DMS79 (cell line): ENCODE measurements around the gene EVI2B.
"Not testable (repeated sequence)": the region's sequence is repeated elsewhere in the genome, so short reads cannot be mapped to it uniquely, and the experiment has no call there.

Experiments
- DNase-seq: peaks from one replicate; lab custom pipeline; 2025; lab: John Stamatoyannopoulos, UW

EVI2B gene

GRCh38 chr17:31313982-31314781 is at the start of gene EVI2B:
TSS of gene EVI2B (minus strand) at chr17:31314054. CDS start at chr17:31305609, 8,445 bp downstream.
- DNase-seq = no peak

- DNase-seq = no peak
Measured at GRCh38 chr17:31357839-31358394, 44.1 kb upstream of the EVI2B start.

GRCh38 chr17:31357091-31357490 is 43.2 kb upstream of the EVI2B start:
- DNase-seq = no peak

- DNase-seq = no peak
Measured at GRCh38 chr17:31355935-31356334, 42.1 kb upstream of the EVI2B start.

GRCh38 chr17:31349454-31349853 is 35.6 kb upstream of the EVI2B start:
- no peak for DNase-seq

- not testable (repeated sequence) for DNase-seq
Measured at GRCh38 chr17:31345191-31345747, 31.4 kb upstream of the EVI2B start.

GRCh38 chr17:31339906-31340661 is 26.2 kb upstream of the EVI2B start:
- DNase-seq = no peak

GRCh38 chr17:31329221-31329620 is 15.4 kb upstream of the EVI2B start:
- DNase-seq = no peak

- no peak for DNase-seq
Measured at GRCh38 chr17:31328160-31328535, 14.3 kb upstream of the EVI2B start.

- DNase-seq = no peak
Measured at GRCh38 chr17:31327534-31328159, 13.8 kb upstream of the EVI2B start.

GRCh38 chr17:31323551-31323950 is 9.7 kb upstream of the EVI2B start:
- DNase-seq = no peak

- no peak for DNase-seq
Measured at GRCh38 chr17:31321966-31322365, 8.1 kb upstream of the EVI2B start.

GRCh38 chr17:31321481-31321880 is 7.6 kb upstream of the EVI2B start, which contains the start of gene EVI2A:
TSS of gene EVI2A (minus strand) at chr17:31321622. CDS start at chr17:31319013, 2,609 bp downstream.
- no peak for DNase-seq

GRCh38 chr17:31320791-31321190 is 6.9 kb upstream of the EVI2B start:
- DNase-seq = no peak

- DNase-seq = no peak
Measured at GRCh38 chr17:31320241-31320640, 6.4 kb upstream of the EVI2B start.

GRCh38 chr17:31318851-31319661 is 5.2 kb upstream of the EVI2B start:
- no peak for DNase-seq

GRCh38 chr17:31318298-31318801 is 4.5 kb upstream of the EVI2B start:
- DNase-seq = no peak

- no peak for DNase-seq
Measured at GRCh38 chr17:31314782-31315100, 887 bp upstream of the EVI2B start.

- DNase-seq = not testable (repeated sequence)
Measured at GRCh38 chr17:31312223-31312622, 1.6 kb downstream of the EVI2B start.

- no peak for DNase-seq
Measured at GRCh38 chr17:31311526-31311925, 2.3 kb downstream of the EVI2B start.

- DNase-seq = no peak
Measured at GRCh38 chr17:31310886-31311285, 3.0 kb downstream of the EVI2B start.
